PC-9 (cell line): ENCODE results near the gene C13orf42. TPM values are rescaled to one million over a fixed set of nuclear protein-coding genes. Genes with fewer than 3 reads are reported as not detected.

Experiments used
- BruUV-seq: library from RNA; stranded (reverse); fragments of 400-500 nt; replicated peaks from 2 replicates; lab custom pipeline; 2021; lab: Mats Ljungman, UMichigan
- CTCF ChIA-PET: fragments of 300-600 bp; sonication (Branson Sonifier 250); formaldehyde crosslinking; loops from one replicate; lab custom pipeline; 2022; ENCODE audit warnings: antibody characterized with exemption; lab: Charles Lee
- POLR2A ChIA-PET: fragments of 300-600 bp; sonication (Branson Sonifier 250); formaldehyde crosslinking; loops from one replicate; lab custom pipeline; 2022; ENCODE audit warnings: antibody characterized with exemption; ENCODE audit not compliant: unreplicated experiment; lab: Charles Lee
- DNase-seq, 2 experiments: peaks; one replicate each; pipeline versions ENCODE4 v3.0.0 to v3.0.0-alpha.2; 2015 to 2022; ENCODE audit warnings: mixed read lengths in 1 of 2
- H2AFZ ChIP-seq: fragments of 200-600 bp; sonication (generic); 2 replicates; pipeline ENCODE4 v1.8.1; 2017; ENCODE audit warnings: antibody characterized with exemption
- H3F3A ChIP-seq: fragments of 200-600 bp; sonication (generic); 2 replicates; pipeline ENCODE4 v1.8.1; 2017; ENCODE audit warnings: antibody characterized with exemption, mild to moderate bottlenecking, low read depth; ENCODE audit not compliant: insufficient read depth
- H3K27ac ChIP-seq: fragments of 200-600 bp; sonication (generic); 2 replicates; pipeline ENCODE4 v1.6.1; 2016; ENCODE audit warnings: mixed run types
- H3K27me3 ChIP-seq: fragments of 200-600 bp; sonication (generic); 2 replicates; pipeline ENCODE4 v1.6.1; 2016; ENCODE audit warnings: low read depth, mixed run types; ENCODE audit not compliant: insufficient read depth
- H3K36me3 ChIP-seq: fragments of 200-600 bp; sonication (generic); 2 replicates; pipeline ENCODE4 v1.6.1; 2016; ENCODE audit warnings: low read depth, mixed run types
- H3K4me1 ChIP-seq: fragments of 200-600 bp; sonication (generic); replicated peaks from 2 replicates; pipeline ENCODE4 v1.6.1; 2016; ENCODE audit warnings: mixed run types; ENCODE audit not compliant: insufficient read depth
- H3K4me2 ChIP-seq: fragments of 200-600 bp; sonication (generic); 2 replicates; pipeline ENCODE4 v1.6.1; 2017; ENCODE audit warnings: mixed run types
- H3K4me3 ChIP-seq: fragments of 200-600 bp; sonication (generic); 2 replicates; pipeline ENCODE4 v1.6.1; 2016; ENCODE audit warnings: mixed run types
- H3K79me2 ChIP-seq: fragments of 200-600 bp; sonication (generic); 2 replicates; pipeline ENCODE4 v1.6.1; 2017; ENCODE audit warnings: low read depth, mixed run types
- H3K9me2 ChIP-seq: fragments of 200-600 bp; sonication (generic); 2 replicates; pipeline ENCODE4 v1.8.1; 2017; ENCODE audit warnings: mild to moderate bottlenecking; ENCODE audit not compliant: insufficient read depth
- H3K9me3 ChIP-seq: fragments of 200-600 bp; sonication (generic); 2 replicates; pipeline ENCODE4 v1.8.1; 2016; ENCODE audit warnings: low read depth; ENCODE audit not compliant: insufficient read depth
- H4K20me1 ChIP-seq: fragments of 200-600 bp; sonication (generic); 2 replicates; pipeline ENCODE4 v1.8.1; 2017; ENCODE audit not compliant: insufficient read depth
- EZH2 ChIP-seq: fragments of 200-600 bp; sonication (generic); IDR thresholded peaks from 2 replicates; pipeline ENCODE4 v1.8.0; 2017; ENCODE audit warnings: antibody characterized with exemption, low read depth
- intact Hi-C: fragments of 100-400 bp; cut with micrococcal nuclease; formaldehyde crosslinking; loops from one replicate; pipeline ENCODE4 v1.10.0; 2022; ENCODE audit not compliant: unreplicated experiment
- total RNA-seq: library from RNA; stranded (reverse); gene quantifications from 2 replicates; pipeline ENCODE4 v1.2.3, GENCODE V29; 2021
- TF ChIP-seq, protein P1 (sequence below): fragments of 200-600 bp; sonication (generic); conservative IDR thresholded peaks from 2 replicates; pipeline ENCODE4 v1.6.1; 2017; ENCODE audit warnings: mixed run types, antibody characterized with exemption, mild to moderate bottlenecking, moderate library complexity

The C13orf42 gene
- total RNA-seq, 1 experiment from 2014 or later = not detected

DNA sequence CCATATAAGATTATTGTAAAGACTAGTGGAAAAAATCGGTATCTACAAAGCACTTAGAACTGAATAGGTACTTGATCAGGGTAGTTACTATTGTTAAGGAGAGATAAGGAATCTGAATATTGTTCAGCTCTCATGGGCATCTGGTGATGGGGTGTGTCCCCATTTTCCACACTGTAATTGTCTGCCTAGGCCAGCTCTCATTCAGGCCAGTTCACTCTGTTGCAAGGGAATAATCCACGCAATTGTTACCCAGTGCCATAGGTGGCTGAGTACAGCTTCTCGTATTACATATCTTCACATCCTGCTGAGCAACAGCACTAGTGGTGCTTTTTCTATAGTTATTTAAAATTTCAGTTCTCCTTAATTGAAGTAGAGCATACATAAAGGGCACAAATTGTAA is 45.6 kb upstream of the C13orf42 start:
- H3K27ac ChIP-seq = no peak overlapping the region
- POLR2A ChIA-PET = no interaction called here
- no peaks in the 10 kb centered on the region for H3K9me3 ChIP-seq
- H3K79me2 ChIP-seq = no peaks in the 10 kb centered on the region
- H4K20me1 ChIP-seq = no peaks in the 10 kb centered on the region
- TF ChIP-seq EZH2 = no peak
- H3K36me3 ChIP-seq = no peaks in the 10 kb centered on the region
- H3K4me3 ChIP-seq = no peak overlapping the region
- H3K4me1 ChIP-seq = no peaks in the 10 kb centered on the region
- intact Hi-C loops = no loop called here
- H3K4me2 ChIP-seq = no peak overlapping the region
- no peak overlapping the region for H2AFZ ChIP-seq
- H3K9me2 ChIP-seq = no peaks in the 10 kb centered on the region
- H3K27me3 ChIP-seq = 0 out of 2 replicates have a peak, but pooled peaks cover 5% of the 10 kb centered on the region
- CTCF ChIA-PET = no interaction called here
- no peak for DNase-seq
- H3F3A ChIP-seq = no peaks in the 10 kb centered on the region
- BruUV-seq = no TSS peak

DNA sequence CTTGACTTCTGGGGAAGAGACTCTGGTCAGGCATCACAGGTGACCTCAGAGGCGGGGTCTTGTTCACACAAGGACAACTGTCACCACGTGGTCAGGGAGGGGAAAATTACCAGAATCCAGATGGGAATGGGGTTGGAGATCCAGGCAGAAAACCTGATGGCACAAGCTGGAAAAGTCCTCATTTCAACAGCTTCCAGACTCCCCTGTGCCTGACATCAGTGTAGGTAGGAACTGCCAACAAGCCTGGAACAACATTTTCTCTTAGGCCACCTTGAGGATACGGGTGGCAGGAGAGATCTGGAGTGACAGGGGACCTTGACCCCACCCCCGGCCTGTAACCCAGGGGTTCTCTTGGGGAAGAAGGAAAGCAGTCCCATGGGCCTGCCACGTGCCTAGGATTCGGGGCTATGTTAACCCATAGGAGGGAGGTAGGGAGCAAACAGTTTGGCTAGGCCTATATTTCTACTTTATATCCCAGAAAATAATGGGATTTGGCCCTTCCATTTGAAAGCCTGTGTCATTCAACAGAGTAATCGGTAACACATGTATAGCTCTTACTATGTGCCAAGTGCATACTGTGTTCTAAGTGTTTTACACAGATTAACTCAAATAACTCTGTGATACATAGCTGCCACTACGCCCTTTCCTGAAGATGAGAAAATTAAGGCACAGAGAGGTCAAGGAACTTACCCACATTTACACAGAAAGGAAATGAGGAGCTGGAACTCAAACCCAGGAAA is 44.9 kb upstream of the C13orf42 start:
- intact Hi-C loops = no loop called here
- Histone ChIP-seq H2AFZ (no peak overlapping the region), H3K4me3 (no peak overlapping the region), H3K79me2 (no peaks in the 10 kb centered on the region), H3K4me1 (no peaks in the 10 kb centered on the region), H3K27ac (no peak overlapping the region), H4K20me1 (no peaks in the 10 kb centered on the region), H3K9me3 (no peaks in the 10 kb centered on the region), H3K27me3 (0 out of 2 replicates have a peak, but pooled peaks cover 12% of the 10 kb centered on the region), H3K4me2 (no peak overlapping the region), H3K36me3 (no peaks in the 10 kb centered on the region), H3F3A (no peaks in the 10 kb centered on the region), H3K9me2 (no peaks in the 10 kb centered on the region)
- POLR2A ChIA-PET = no interaction called here
- CTCF ChIA-PET = no interaction called here
- no TSS peak for BruUV-seq
- TF ChIP-seq EZH2 = no peak
- no peak for DNase-seq

DNA sequence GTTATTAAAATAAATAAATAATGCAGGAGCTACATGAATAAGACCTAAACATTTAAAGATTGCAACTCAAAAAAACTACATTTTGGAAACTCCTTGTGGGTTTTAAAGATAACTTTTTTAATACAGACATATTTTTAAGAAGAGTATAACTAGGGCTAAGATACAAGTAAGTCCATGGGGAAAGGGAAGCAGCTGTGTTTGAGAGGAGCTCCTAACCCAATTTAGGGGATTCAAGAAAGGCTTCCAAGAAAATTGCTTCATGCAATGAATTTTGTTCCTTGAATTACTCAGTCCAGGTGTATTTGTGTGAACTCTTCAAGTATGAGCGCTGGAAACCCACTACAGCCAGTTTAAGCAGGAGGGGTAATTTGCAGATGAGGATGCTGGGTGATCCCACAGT is 44.1 kb upstream of the C13orf42 start:
- ChIA-PET POLR2A (no interaction called here), CTCF (no interaction called here)
- H4K20me1 ChIP-seq = no peaks in the 10 kb centered on the region
- H3F3A ChIP-seq = no peaks in the 10 kb centered on the region
- H3K9me2 ChIP-seq = no peaks in the 10 kb centered on the region
- no peak for TF ChIP-seq EZH2
- TF ChIP-seq, protein P1, sequence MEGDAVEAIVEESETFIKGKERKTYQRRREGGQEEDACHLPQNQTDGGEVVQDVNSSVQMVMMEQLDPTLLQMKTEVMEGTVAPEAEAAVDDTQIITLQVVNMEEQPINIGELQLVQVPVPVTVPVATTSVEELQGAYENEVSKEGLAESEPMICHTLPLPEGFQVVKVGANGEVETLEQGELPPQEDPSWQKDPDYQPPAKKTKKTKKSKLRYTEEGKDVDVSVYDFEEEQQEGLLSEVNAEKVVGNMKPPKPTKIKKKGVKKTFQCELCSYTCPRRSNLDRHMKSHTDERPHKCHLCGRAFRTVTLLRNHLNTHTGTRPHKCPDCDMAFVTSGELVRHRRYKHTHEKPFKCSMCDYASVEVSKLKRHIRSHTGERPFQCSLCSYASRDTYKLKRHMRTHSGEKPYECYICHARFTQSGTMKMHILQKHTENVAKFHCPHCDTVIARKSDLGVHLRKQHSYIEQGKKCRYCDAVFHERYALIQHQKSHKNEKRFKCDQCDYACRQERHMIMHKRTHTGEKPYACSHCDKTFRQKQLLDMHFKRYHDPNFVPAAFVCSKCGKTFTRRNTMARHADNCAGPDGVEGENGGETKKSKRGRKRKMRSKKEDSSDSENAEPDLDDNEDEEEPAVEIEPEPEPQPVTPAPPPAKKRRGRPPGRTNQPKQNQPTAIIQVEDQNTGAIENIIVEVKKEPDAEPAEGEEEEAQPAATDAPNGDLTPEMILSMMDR = no peak
- H3K4me3 ChIP-seq = no peak overlapping the region
- no peaks in the 10 kb centered on the region for H3K36me3 ChIP-seq
- DNase-seq = no peak
- H3K9me3 ChIP-seq = no peaks in the 10 kb centered on the region
- no peaks in the 10 kb centered on the region for H3K4me1 ChIP-seq
- BruUV-seq = no TSS peak
- intact Hi-C loops = no loop called here
- no peak overlapping the region for H2AFZ ChIP-seq
- H3K27ac ChIP-seq = no peak overlapping the region
- H3K79me2 ChIP-seq = no peaks in the 10 kb centered on the region
- H3K27me3 ChIP-seq = peaks cover 16% of the 10 kb centered on the region; the same call in 1 of the 2 replicates
- H3K4me2 ChIP-seq = no peak overlapping the region

DNA sequence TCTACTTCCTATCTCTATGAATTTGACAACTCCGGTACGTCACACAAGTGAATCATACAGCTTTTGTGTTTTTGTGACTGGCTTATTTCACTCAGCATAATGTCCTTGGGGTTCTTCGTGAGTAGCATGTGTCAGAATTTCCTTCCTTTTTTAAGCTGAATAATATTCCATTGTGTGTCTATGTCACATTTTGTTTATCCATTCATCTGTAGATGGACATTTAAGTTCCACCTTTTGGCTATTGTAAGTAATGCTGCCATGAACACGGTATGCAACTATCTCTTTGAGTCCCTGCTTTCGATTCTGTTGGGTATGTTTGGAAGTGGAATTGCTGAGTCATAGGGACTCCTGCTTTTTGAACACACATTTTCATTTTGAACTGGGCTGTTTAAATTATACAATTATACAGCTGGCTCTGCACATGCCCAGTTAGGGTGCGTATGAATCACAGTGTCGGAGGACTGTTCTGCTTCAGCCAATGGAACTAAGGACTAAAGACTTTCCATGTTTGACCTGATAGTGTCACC is 43.0 kb upstream of the C13orf42 start:
- peak overlapping the region; percentile 22; the same call in 1 of the 2 replicates for H3K4me2 ChIP-seq
- peaks cover 26% of the 10 kb centered on the region; the same call in 1 of the 2 replicates for H3K27me3 ChIP-seq
- intact Hi-C loops = no loop called here
- TF ChIP-seq, protein P1 = no peak
- no peak for TF ChIP-seq EZH2
- no peaks in the 10 kb centered on the region for H4K20me1 ChIP-seq
- CTCF ChIA-PET = no interaction called here
- H3K4me3 ChIP-seq = no peak overlapping the region
- BruUV-seq = no TSS peak
- no peak overlapping the region for H3K27ac ChIP-seq
- no peak for DNase-seq
- H3K36me3 ChIP-seq = no peaks in the 10 kb centered on the region
- no peaks in the 10 kb centered on the region for H3K9me3 ChIP-seq
- H3K79me2 ChIP-seq = no peaks in the 10 kb centered on the region
- H2AFZ ChIP-seq = no peak overlapping the region
- no peaks in the 10 kb centered on the region for H3K9me2 ChIP-seq
- POLR2A ChIA-PET = no interaction called here
- no peaks in the 10 kb centered on the region for H3F3A ChIP-seq
- no peaks in the 10 kb centered on the region for H3K4me1 ChIP-seq
